Activated naive CD8-positive, alpha-beta T cell treated with anti-CD3 and anti-CD28 coated beads for 36 hours (primary cell): ENCODE measurements around the gene CCR6. TPM values are rescaled to one million over a fixed set of nuclear protein-coding genes. Genes with fewer than 3 reads are reported as not detected.

Experiments used
- DNase-seq: peaks from one replicate; pipeline ENCODE4 v3.0.0; 2021
- H3K27ac Mint-ChIP-seq: one replicate; pipeline ENCODE4 v1.8.0; 2022; ENCODE audit warnings: mild to moderate bottlenecking, moderate library complexity, mixed read lengths
- H3K27me3 Mint-ChIP-seq: one replicate; pipeline ENCODE4 v1.8.0; 2022; ENCODE audit warnings: mild to moderate bottlenecking, mixed read lengths
- H3K36me3 Mint-ChIP-seq: one replicate; pipeline ENCODE4 v1.8.0; 2021; ENCODE audit warnings: mild to moderate bottlenecking, mixed read lengths
- H3K4me1 Mint-ChIP-seq: one replicate; pipeline ENCODE4 v1.8.0; 2021; ENCODE audit warnings: mixed read lengths
- H3K4me3 Mint-ChIP-seq: one replicate; pipeline ENCODE4 v1.8.0; 2022; ENCODE audit warnings: mild to moderate bottlenecking, moderate library complexity, mixed read lengths
- H3K9me3 Mint-ChIP-seq: one replicate; pipeline ENCODE4 v1.8.0; 2022; ENCODE audit warnings: mixed read lengths
- total RNA-seq, 2 experiments: library from RNA; stranded (reverse); gene quantifications; one replicate each; pipeline ENCODE4 v1.2.3, GENCODE V29; 2021

The CCR6 gene
- total RNA-seq, 2 experiments from 2014 or later: 0.44 TPM; not detected in 1

DNA sequence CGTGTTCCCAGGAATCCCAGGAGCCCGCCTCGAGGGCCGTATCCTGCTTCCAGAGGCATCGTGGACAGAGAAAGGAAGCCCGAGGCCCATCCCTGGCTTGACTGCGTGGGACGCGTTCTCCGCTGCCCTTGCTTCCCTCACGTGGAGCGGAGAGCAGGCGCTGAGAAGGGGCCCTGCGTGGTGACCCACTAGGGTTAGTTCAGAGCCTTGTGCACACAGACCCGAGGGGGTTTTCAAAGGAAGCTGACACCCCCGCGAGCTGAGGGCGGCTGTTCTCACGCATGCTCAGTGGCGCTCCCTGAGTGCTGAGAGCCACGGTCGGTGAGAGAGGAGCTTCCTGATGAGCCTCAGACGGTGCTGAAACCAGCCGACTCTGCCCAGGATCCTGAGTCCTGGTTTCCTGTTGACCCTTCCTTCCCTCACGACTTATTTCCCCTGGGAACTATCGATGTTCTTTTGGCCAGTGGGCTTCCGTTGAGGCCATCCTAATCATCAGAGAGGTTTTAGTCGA lies 28.9 kb upstream of the CCR6 start:
- H3K9me3 Mint-ChIP-seq: no peaks in the 10 kb centered on the region
- H3K36me3 Mint-ChIP-seq: peaks cover 2% of the 10 kb centered on the region
- peak overlapping the region; percentile 85 for H3K27ac Mint-ChIP-seq
- H3K4me1 Mint-ChIP-seq: peaks cover 56% of the 10 kb centered on the region
- peak overlapping the region; percentile 58 for H3K4me3 Mint-ChIP-seq
- peak; percentile 76 for DNase-seq
- no peaks in the 10 kb centered on the region for H3K27me3 Mint-ChIP-seq

DNA sequence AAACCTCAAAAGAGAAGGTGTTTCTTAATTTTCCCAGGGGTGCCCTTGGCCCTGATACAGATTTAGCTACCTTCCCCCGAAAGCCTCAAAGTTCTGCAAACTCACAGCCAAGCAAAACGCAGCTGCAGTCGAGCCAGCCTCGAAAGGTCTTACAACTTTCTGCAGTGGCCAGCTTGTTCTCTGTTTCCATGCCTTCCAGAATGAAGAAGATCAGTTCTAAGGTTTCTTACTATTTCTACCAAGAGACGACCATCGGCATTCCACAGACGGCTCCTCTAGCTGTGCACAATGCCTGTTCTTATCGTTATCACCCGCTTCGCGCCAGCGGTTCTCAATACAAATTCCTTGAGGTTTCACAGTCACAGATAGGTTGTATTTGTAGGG lies 28.5 kb upstream of the CCR6 start:
- DNase-seq: no peak
- Mint-ChIP-seq H3K4me1 (peaks cover 60% of the 10 kb centered on the region), H3K4me3 (peak overlapping the region; percentile 58), H3K27ac (peak overlapping the region; percentile 85), H3K9me3 (no peaks in the 10 kb centered on the region), H3K27me3 (no peaks in the 10 kb centered on the region), H3K36me3 (peaks cover 2% of the 10 kb centered on the region)

DNA sequence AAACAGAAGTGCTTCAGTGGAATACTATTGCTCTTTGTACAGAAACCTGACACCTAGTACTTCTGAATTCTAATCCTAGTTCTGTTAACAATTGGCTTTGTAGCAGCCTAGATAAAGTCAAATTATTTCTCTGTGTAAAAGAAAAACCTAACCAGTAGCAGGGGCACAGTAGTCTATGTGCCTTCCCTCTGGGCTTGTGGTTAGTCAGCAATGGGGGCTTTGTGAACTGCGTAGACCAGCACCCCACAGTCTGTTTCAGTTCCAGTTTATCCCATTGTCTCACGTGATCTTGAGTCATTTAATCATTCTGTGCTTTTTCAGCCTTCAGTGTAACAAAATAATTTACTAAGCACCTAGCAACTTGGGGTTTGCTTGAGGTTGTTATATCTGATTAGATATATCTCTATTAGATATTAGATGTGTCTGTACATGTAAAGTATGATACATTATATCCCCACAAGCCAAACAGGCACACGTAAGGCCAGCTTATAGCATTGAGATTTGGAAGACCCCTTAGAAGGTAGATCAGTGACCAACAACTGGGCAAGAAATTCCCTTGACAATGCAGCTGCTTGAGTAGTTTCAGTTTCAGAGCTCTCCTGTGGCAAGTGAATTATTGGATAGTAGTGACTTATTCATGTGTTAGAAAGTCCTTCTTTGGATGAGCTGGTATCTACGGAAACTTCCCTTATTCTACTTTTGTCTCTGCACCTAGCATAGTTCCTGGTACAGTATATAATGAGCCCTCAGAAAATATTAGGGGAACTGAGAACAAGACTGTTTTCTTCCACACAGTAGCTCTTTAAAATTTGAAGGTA lies 27.9 kb upstream of the CCR6 start:
- H3K36me3 Mint-ChIP-seq: peaks cover 2% of the 10 kb centered on the region
- peak overlapping the region; percentile 58 for H3K4me3 Mint-ChIP-seq
- peak overlapping the region; percentile 85 for H3K27ac Mint-ChIP-seq
- peak; percentile 48 for DNase-seq
- no peaks in the 10 kb centered on the region for H3K9me3 Mint-ChIP-seq
- peaks cover 62% of the 10 kb centered on the region for H3K4me1 Mint-ChIP-seq
- H3K27me3 Mint-ChIP-seq: no peaks in the 10 kb centered on the region

DNA sequence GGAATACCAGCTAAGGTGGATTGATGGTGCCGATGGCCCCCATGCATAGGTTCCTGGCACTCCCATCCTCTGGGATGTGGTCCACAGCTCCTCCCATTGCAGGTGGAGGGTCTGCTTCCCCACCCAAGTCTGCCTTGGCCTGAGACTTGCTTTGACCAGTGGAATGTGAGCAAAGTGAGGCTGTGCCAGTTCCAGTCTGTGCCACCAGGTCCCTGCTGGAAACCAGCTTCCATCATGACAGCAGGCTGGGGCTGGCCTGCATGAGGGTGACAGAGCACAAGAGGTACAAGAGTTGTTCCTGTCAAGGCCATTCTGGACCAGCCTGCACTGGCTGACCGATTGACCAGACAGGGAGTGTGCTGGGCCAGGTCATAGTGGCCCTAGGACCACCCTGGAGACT lies 27.0 kb upstream of the CCR6 start:
- H3K9me3 Mint-ChIP-seq: no peaks in the 10 kb centered on the region
- H3K27ac Mint-ChIP-seq: no peak overlapping the region
- no peak for DNase-seq
- H3K36me3 Mint-ChIP-seq: no peaks in the 10 kb centered on the region
- no peak overlapping the region for H3K4me3 Mint-ChIP-seq
- H3K4me1 Mint-ChIP-seq: peaks cover 61% of the 10 kb centered on the region
- H3K27me3 Mint-ChIP-seq: no peaks in the 10 kb centered on the region

DNA sequence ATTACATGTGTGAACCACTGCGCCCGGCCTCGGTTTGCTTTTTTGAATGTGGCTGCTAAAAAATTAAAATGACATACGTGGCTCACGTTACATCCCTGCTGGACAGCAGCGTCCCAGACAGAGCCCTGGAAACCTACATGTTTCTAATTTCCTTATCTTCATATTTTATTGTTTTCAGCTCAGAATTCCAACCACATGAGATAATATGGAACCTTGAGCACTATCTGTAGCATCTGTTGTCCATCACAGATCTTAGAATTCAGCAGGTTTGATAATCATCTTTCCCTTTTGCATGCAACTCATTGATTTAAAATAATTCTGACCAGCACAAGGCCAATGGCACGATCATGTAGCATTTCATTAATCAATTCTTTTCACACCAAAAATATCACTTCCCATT lies 25.9 kb upstream of the CCR6 start:
- no peak for DNase-seq
- H3K9me3 Mint-ChIP-seq: no peaks in the 10 kb centered on the region
- H3K36me3 Mint-ChIP-seq: no peaks in the 10 kb centered on the region
- peaks cover 50% of the 10 kb centered on the region for H3K4me1 Mint-ChIP-seq
- no peak overlapping the region for H3K4me3 Mint-ChIP-seq
- H3K27ac Mint-ChIP-seq: no peak overlapping the region
- no peaks in the 10 kb centered on the region for H3K27me3 Mint-ChIP-seq

DNA sequence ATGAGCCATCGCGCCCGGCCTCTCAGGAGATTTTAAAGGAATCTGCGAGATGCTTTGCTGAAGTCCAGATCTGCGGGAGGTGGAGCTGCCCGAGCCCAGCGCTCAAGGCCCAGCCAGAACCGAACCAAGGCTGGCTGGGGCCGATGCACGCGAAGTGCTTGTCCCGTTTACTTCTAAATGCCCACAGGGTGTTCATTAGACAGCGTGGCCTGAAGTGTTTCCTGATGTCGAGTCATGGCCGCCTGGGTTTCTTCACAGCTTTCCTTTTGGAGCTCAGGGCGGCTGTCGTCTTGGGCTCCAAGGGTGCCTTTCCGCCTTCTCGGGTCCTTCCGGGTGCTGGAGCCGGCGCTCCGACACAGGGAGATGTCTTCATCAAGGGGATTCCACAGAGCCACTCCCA lies 25.1 kb upstream of the CCR6 start:
- Mint-ChIP-seq H3K4me3 (no peak overlapping the region), H3K27me3 (no peaks in the 10 kb centered on the region), H3K36me3 (no peaks in the 10 kb centered on the region), H3K4me1 (peaks cover 43% of the 10 kb centered on the region), H3K27ac (no peak overlapping the region), H3K9me3 (no peaks in the 10 kb centered on the region)
- DNase-seq: no peak

DNA sequence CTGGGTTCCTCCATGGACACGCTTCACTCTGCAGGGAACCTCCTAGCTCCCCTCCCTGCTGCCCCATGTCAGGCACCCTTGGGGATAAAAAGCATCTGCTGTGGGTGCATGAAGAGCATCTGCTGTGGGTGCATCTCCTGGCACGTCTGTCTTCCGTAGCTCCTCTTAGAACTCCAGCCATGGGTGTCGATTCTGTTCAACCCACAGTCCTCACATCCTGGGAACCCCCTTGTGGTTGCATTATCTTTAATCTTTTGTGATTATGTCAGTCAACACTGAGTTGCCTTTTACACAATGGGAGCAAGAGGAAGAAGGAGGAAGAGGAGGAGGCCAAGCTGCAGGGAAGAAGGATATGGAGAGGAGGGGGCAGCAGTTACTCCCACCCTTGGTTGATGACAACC lies 24.1 kb upstream of the CCR6 start:
- Mint-ChIP-seq H3K27ac (no peak overlapping the region), H3K36me3 (no peaks in the 10 kb centered on the region), H3K27me3 (no peaks in the 10 kb centered on the region), H3K4me3 (no peak overlapping the region), H3K9me3 (no peaks in the 10 kb centered on the region), H3K4me1 (peaks cover 38% of the 10 kb centered on the region)
- DNase-seq: no peak

DNA sequence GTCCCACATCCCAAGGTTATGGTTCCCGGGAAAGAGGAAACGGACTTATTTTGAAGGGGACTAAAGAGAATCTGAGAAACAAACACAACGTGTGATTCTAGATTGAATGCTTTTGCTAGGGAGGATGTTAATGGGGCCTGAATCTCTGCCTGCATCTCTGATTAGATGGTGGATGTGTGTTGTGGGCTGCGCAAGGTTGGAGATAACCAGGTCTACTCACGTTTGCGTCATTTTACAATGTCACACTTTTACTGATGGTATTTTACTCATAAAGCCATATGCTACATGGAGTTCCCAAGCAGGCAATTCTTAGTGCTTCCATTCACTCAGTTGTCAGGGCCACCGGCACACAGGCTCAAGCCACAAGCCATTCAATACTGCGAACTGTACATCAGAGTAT lies 23.2 kb upstream of the CCR6 start:
- Mint-ChIP-seq H3K9me3 (no peaks in the 10 kb centered on the region), H3K27me3 (no peaks in the 10 kb centered on the region), H3K36me3 (no peaks in the 10 kb centered on the region), H3K4me3 (no peak overlapping the region), H3K27ac (no peak overlapping the region), H3K4me1 (peaks cover 31% of the 10 kb centered on the region)
- DNase-seq: no peak

DNA sequence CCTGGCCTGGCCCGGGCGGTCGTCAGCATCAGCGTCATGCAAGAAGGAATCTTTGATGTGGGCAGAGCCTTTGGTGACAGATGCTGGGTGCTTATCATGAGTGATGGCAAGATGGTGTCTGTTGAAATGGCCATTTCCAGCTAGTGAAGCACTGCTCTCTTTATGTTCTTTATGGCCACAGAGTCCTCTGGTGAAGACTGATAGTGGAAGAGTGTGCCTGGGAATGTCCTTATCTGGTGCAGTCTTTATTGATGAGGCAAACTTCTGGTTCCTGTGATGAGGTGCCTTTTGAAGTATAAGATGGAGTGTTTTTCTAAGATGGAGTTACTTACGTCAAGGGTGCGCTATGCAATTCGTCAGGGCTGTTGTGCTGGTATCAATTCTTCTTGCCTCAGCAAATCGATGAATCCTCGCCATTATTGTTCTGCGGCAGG lies 22.6 kb upstream of the CCR6 start:
- H3K36me3 Mint-ChIP-seq: no peaks in the 10 kb centered on the region
- H3K27me3 Mint-ChIP-seq: no peaks in the 10 kb centered on the region
- H3K4me3 Mint-ChIP-seq: no peak overlapping the region
- no peaks in the 10 kb centered on the region for H3K9me3 Mint-ChIP-seq
- peaks cover 26% of the 10 kb centered on the region for H3K4me1 Mint-ChIP-seq
- H3K27ac Mint-ChIP-seq: no peak overlapping the region
- no peak for DNase-seq

DNA sequence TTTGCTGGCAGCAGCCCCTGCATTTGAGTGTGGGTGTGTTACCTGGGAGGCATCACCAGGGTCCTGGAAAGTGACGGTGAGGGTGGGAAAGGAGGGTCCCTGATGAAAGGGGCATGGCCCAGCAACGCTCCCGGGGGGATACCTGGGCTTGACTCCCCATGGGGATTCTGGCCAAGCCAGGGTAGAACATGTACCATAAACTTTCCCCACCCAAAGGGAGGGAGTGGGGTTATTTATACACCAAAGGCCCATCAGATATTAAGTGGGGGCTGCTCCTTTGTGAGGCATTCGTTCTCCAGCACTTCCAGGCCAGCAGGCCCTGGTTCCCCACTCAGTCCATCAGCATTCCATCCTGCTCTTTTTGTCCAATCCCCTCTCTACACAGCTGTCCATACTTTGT lies 20.6 kb upstream of the CCR6 start:
- H3K36me3 Mint-ChIP-seq: no peaks in the 10 kb centered on the region
- H3K4me1 Mint-ChIP-seq: peaks cover 20% of the 10 kb centered on the region
- no peaks in the 10 kb centered on the region for H3K27me3 Mint-ChIP-seq
- H3K9me3 Mint-ChIP-seq: no peaks in the 10 kb centered on the region
- H3K4me3 Mint-ChIP-seq: no peak overlapping the region
- no peak for DNase-seq
- H3K27ac Mint-ChIP-seq: no peak overlapping the region

DNA sequence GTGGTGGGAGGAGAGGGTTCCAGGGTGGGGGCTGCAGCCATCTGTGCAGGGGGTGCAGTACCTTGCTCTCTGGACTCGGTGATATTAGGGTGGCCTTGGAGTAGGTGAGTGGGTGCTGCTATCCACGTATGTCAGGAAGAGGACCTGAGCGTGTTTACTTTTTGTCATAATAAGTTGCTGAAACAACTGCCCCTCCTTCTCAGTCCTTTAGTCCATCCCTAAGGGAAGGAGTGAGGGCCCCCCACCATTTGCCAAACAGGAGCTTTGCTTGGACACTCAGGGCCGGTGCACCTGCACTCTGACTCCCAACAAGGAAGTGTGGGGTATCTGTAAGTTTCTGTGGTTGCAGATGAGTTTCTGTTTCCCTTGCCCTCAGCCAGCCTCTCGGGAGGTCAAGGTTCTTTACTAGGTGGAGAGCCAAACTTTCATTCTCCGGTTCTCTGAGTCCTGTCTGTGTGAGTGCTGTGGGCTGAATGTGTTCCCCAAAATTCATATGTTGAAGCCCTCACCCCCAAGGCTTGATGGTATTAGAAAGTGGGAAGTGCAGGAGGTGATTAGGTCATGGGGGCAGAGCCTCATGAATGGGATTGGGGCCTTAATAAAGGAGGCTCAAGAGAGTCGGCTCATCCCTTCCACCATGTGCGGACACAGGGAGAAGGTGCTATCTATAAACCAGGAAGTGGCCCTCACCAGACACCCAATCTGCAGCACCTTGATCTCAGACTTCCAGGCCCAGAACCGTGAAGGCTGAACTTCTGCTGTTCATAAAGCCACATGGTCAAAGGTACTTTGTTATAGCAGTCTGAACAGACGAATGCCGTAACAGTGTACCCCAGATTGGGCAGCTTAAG lies 19.6 kb upstream of the CCR6 start:
- no peaks in the 10 kb centered on the region for H3K27me3 Mint-ChIP-seq
- DNase-seq: no peak
- no peak overlapping the region for H3K4me3 Mint-ChIP-seq
- H3K9me3 Mint-ChIP-seq: no peaks in the 10 kb centered on the region
- H3K36me3 Mint-ChIP-seq: no peaks in the 10 kb centered on the region
- peaks cover 20% of the 10 kb centered on the region for H3K4me1 Mint-ChIP-seq
- no peak overlapping the region for H3K27ac Mint-ChIP-seq

DNA sequence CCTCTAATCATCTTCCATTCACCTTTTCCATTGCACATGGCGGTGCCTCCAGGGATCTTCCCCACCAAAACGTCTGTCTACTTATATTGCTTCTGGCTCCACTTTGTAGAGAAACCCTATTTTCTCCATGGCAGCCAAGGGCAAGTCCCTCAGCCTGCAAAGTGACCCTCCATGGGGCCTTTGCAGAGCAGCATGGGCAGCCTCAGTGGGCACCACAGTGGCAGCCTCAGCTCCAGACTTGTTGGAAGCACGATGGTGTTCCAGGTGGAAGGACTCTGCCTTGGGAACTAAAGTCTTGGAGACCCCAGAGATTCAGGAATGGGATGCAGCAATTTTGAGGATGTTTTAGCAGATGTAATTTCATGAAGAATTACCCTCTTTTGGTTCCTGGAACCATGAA lies 18.5 kb upstream of the CCR6 start:
- H3K36me3 Mint-ChIP-seq: no peaks in the 10 kb centered on the region
- DNase-seq: no peak
- no peaks in the 10 kb centered on the region for H3K9me3 Mint-ChIP-seq

DNA sequence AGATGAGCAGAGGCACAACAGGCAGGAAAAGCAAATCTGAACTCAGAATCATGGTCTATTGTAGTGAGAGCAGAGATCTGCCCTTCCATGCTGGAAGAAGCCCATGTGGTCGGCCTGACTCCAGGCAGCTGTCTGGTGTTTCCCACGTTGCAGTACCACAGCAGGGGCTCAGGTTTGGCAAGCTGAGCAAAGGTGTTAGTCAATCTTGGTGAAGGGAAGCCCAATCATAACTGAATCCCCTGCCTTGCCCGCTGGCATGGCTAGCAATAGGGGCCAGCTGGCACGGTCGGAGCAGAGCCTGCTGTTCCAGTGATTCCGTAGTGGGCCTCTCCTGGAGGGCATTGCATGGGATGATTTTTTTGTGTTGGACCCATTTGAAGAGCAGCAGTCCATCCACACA lies 17.8 kb upstream of the CCR6 start:
- peaks cover 8% of the 10 kb centered on the region for H3K4me1 Mint-ChIP-seq
- no peak overlapping the region for H3K27ac Mint-ChIP-seq
- no peaks in the 10 kb centered on the region for H3K36me3 Mint-ChIP-seq
- DNase-seq: no peak
- H3K9me3 Mint-ChIP-seq: no peaks in the 10 kb centered on the region
- H3K27me3 Mint-ChIP-seq: no peaks in the 10 kb centered on the region
- H3K4me3 Mint-ChIP-seq: no peak overlapping the region

More for the DNA sequence above, 18.5 kb upstream of the CCR6 start:
- Mint-ChIP-seq H3K4me3 (no peak overlapping the region), H3K27ac (no peak overlapping the region), H3K27me3 (no peaks in the 10 kb centered on the region), H3K4me1 (peaks cover 10% of the 10 kb centered on the region)

DNA sequence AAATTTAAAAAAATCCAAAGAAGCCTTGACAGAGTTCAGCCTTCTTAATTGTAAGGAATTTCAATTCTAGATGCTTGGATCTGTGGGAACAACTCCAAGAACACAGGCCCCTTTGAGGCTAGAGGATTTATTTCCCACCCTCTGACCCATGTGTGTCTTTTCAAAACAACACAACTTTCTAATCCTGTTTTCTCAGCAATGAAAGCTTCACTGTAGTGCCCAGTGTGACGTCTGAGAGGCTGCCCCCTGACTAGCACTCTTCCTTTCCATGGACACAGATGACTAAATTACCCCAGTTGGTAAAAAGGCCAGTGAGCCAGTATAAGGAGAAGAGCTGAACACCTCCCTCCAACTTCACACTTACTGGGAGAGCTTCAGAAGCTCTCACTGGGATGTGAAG lies 16.5 kb upstream of the CCR6 start:
- Mint-ChIP-seq H3K36me3 (no peaks in the 10 kb centered on the region), H3K9me3 (no peaks in the 10 kb centered on the region), H3K27ac (no peak overlapping the region), H3K27me3 (no peaks in the 10 kb centered on the region), H3K4me3 (no peak overlapping the region), H3K4me1 (peaks cover 11% of the 10 kb centered on the region)
- no peak for DNase-seq

DNA sequence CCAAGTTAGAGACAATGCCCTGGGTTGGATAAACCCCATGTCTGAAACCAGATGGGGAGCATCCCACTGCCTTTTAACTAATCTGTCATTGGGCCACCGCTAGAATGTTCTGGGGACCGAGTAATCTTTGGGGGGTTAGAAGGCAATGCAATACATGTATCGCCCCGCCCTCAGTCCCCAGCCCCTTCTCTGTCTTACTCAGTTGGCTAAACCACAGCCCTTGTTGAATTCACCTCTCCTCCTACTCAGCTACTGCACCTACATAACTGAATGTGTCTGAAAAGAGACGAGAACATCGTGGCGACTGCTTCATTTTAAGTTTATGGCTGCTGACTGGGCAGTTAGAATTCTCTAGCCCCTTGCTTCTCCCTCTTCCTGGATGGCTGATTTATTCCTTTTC lies 15.1 kb upstream of the CCR6 start:
- Mint-ChIP-seq H3K27ac (no peak overlapping the region), H3K36me3 (no peaks in the 10 kb centered on the region), H3K4me3 (no peak overlapping the region), H3K4me1 (peaks cover 22% of the 10 kb centered on the region), H3K27me3 (no peaks in the 10 kb centered on the region), H3K9me3 (no peaks in the 10 kb centered on the region)
- DNase-seq: no peak
